AG09309 (cell line): Measurements from ENCODE around the gene KREMEN2.

Source experiments
- DNase-seq: peaks from one replicate; pipeline ENCODE4 v3.0.0-alpha.2; 2010; ENCODE audit warnings: low read depth
- H3K4me3 ChIP-seq: 2 replicates; pipeline ENCODE4 v1.5.1; 2011; ENCODE audit warnings: mild to moderate bottlenecking, low read depth, low read length, moderate library complexity; ENCODE audit not compliant: control insufficient read depth
- TF ChIP-seq, protein P1 (sequence below): IDR thresholded peaks from 2 replicates; pipeline ENCODE4 v1.5.1; 2011; ENCODE audit warnings: mild to moderate bottlenecking, low read depth, low read length, inconsistent platforms; ENCODE audit not compliant: insufficient read depth, control insufficient read depth; ENCODE audit errors: missing control alignments

KREMEN2 gene

DNA sequence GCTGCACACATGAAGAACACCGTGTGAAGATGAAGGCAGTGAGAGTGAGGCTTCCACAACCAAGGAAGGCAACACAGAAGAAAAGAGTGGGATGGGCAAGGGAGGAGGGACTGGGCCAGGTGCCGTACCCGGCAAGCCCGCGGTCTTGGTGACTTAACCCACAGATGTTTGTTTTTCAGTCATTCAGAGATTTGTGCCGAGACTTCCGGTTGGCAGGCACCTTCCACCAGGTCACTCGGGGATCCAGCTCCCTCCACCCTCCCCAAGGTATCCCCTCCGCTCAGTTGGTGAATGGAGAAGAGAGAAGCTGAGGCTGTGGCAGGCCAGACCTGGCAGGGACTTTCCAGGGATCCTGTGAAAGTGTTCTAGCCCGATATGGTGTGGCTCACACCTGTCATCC lies 4.9 kb upstream of the KREMEN2 start:
- H3K4me3 ChIP-seq, result no peak overlapping the region
- TF ChIP-seq, protein P1, sequence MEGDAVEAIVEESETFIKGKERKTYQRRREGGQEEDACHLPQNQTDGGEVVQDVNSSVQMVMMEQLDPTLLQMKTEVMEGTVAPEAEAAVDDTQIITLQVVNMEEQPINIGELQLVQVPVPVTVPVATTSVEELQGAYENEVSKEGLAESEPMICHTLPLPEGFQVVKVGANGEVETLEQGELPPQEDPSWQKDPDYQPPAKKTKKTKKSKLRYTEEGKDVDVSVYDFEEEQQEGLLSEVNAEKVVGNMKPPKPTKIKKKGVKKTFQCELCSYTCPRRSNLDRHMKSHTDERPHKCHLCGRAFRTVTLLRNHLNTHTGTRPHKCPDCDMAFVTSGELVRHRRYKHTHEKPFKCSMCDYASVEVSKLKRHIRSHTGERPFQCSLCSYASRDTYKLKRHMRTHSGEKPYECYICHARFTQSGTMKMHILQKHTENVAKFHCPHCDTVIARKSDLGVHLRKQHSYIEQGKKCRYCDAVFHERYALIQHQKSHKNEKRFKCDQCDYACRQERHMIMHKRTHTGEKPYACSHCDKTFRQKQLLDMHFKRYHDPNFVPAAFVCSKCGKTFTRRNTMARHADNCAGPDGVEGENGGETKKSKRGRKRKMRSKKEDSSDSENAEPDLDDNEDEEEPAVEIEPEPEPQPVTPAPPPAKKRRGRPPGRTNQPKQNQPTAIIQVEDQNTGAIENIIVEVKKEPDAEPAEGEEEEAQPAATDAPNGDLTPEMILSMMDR, result no peak
- DNase-seq, result no peak

DNA sequence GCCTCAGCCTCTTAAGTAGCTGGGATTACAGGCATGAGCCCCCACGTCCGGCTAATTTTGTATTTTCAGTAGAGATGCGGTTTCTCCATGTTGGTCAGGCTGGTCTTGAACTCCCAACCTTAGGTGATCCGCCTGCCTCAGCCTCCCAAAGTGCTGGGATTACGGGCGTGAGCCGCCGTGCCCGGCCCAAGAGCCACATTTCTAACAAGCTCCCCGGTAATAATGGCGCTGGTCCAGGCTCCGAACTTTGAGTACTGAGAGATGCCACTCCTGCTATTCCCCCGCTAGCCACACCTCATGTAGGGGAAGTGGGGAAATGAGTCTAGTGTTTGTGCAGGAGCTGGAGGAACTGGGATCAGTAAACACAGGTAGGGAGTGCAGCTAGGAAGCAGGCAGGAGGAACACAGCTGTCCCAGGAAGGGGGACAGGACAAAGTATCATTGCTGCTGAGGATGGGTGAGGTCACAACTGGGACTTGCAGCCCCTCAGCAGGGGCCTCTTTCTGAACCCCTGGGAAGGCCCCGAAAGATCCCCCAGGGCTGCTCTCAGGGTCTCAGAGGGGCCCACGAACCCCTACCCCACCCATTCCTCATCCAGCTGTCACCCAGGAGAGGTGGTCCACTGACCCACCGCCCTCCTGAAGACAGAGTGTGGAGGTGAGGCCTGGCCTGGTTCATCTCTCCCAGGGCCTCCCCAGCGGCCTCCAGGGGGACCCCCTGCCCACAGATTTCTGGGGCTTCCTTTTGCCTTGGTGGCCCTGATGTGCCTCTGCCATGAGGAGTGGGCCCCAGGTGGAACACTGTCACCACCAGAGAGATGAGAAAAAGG lies 3.7 kb upstream of the KREMEN2 start:
- TF ChIP-seq, protein P1, result no peak
- no peak for DNase-seq
- no peak overlapping the region for H3K4me3 ChIP-seq

DNA sequence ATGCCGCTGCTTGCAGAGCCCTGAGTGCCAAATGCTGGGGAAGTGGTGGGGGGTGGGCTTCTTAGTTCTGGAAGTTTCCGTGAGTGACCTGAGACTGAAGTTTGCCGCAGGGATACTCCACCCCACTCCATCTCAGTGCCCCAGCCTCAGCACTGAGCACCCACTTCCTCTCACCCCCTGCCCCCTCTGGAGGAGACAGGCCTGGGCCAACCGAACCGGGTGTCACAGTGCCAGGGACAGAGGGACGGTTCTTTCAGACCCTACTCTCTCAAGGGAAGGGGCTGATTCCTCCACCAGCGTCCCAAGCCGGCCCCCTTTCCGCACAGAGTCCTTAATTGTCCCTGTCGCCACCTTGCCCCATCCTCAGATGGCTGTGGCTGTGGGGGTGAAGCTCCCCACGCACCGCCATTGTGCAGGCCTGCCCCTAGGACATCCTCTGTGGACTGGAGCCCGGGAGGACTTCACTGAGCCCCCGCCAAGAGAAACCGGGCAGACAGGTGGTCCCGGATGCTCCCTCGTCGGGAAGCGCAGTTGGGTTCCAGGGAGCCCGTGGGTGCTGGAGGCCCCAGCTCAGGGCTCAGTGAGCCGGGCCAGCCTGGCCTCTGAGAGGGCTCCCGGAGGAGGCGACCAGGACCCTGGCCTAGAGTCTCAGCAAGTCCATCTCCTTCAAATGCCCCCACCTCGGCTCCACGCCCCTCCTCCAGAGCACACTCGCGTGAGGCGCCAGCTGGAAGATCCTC lies 1.6 kb upstream of the KREMEN2 start:
- no peak overlapping the region for H3K4me3 ChIP-seq
- DNase-seq, result no peak
- TF ChIP-seq, protein P1, result no peak

DNA sequence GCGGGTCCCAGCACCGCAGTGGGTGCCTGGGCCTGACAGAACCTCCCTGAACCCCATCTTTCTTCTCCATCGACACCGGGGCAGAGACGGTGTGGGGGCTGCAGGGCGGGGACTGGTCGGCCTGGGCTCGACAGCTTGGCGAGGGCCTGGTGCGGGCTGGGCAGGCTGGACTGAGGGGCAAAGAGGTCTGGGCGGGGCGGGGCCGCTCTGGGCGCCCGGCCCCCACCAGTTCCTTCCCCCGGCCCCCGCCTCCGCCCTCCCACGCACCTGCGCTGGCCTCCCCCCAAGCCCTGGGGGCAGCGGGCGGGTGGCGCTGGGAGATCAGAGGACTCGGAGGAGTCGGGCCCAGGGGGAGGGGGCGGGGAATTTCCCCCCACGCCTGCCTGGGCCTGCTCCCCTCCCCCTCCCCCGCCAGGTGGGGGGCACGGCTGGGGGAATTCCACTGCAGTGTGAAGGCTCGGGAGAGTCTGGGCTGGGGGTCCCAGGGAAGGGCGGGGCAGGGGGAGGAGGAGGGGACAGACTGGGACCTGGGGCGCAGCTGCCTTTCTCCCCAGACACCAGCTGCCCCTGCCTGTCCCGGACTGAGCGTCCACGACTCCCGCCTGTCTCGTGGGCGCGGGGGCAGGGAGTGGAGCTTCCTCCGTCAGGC lies 877 bp upstream of the KREMEN2 start:
- TF ChIP-seq, protein P1, result no peak
- DNase-seq, result no peak
- peak overlapping the region; percentile 19 for H3K4me3 ChIP-seq

DNA sequence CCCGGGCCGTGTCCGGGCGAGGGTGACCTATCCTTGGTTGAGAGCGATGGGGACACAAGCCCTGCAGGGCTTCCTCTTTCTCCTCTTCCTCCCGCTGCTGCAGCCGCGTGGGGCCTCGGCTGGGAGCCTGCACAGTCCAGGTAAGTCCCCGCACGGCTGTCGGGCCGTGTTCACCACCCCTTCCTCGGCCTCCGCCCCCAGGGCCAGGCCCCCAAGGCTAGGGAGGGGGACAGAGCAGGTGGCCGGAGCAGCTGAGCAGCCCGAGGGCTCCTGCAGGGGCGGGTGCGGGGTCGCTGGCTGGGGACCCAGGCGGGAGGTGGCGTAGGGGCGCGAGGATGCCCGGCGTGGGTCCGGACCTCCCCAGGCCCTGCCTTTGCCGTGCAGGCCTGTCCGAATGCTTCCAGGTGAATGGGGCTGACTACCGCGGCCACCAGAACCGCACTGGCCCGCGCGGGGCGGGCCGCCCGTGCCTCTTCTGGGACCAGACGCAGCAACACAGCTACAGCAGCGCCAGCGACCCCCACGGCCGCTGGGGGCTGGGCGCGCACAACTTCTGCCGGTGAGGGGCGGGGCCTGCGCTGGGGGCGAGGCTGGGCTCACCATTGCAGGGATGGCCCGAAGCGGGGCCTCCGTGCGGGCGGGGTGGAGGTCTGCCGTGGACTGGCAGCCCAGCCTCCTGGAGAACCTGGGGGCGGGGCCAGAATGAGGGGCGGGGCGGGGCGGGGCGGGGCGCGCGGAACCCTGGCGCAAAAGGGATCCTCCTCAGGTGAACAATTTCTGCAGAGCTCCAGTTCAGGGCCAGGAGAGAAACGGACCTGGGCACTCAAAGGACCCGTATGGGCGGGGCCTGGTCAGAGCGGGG lies 631 bp downstream of the KREMEN2 start:
- no peak overlapping the region for H3K4me3 ChIP-seq
- TF ChIP-seq, protein P1, result no peak
- DNase-seq, result no peak

DNA sequence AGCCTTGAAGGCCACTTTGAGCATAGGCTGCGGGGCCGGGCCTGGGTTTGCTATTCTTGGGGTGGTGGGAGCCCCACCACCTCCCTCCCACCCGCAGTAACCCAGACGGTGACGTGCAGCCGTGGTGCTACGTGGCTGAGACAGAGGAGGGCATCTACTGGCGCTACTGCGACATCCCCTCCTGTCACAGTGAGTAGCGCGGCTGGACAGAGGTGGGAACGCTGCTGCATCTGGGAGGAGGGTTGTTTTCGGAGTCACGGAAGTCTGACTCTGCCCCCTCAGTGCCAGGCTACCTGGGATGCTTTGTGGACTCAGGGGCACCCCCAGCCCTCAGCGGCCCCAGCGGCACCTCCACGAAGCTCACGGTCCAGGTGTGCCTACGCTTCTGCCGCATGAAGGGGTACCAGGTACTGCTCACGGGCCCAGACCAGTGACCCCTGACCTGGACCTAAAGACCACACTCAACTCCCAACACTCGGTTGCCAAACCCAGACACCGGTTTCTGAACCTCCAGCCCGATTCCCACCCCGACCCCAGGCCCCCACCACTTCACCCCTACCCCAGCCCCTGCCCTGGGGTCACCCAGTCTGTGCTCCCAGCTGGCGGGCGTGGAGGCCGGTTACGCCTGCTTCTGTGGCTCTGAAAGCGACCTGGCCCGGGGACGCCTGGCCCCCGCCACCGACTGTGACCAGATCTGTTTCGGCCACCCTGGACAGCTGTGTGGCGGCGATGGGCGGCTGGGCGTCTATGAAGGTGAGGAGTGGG lies 2.1 kb downstream of the KREMEN2 start:
- TF ChIP-seq, protein P1, result no peak
- DNase-seq, result no peak
- H3K4me3 ChIP-seq, result no peak overlapping the region
